Suppressor macrophage treated with lipopolysaccharide for 1 hour (primary cell): ENCODE measurements around the gene ATP9A.

Experiments used
- DNase-seq, 3 donors: peaks; one replicate each; pipeline ENCODE4 v3.0.0-alpha.2; 2020 to 2022

The ATP9A gene

GRCh38 chr20:51595744-51596143 is 172.4 kb downstream of the ATP9A start:
- DNase-seq: no peak

DNA sequence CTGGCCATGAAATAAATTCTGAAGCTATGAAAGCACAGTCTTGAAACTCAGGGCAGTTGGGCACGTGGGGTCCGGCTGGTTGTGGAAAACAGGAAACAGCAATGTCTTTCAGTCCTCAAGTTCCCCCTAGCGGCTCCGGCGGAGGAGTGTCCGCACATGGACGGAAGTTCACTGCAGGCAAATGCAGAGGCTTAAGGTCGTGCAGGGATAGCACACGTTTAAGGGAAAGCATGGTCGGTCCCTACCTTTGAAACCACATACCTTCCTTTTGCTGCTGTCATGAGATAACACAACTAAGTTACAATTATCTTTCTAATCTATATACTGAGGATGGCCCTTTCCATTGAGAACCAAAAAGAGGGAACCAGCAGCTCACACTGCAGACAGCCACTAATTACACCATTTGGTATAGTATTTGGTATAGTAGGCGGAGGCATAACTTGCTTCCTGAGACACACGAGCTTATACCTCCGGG is 173.1 kb downstream of the ATP9A start:
- DNase-seq: peak; percentile 88 to 92 (median 90)

- peak in 2 of 3 donors; percentile 8 to 17 for DNase-seq
Measured at GRCh38 chr20:51594236-51595057, 173.7 kb downstream of the ATP9A start.

GRCh38 chr20:51593584-51593983 is 174.6 kb downstream of the ATP9A start:
- DNase-seq: no peak

- no peak for DNase-seq
Measured at GRCh38 chr20:51592564-51592963, 175.6 kb downstream of the ATP9A start.

DNA sequence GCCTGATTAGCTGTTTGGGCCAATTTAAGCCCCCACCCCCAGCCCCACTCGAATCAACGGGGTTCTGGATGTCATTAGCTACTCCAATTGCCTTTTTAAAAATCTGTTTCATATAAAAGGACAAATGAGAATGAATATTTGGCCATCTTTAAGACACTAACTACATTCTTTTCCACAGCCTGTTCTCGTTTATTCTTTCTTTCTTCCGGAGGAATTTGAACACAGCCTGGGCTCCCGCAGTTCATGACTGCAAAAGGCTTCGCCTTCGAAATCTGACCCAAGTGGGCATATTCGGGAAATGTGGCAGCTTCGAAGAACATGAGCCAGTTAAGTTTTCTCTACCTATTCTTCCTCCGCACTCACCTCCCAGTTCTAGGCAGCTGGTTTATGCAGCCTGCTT is 176.3 kb downstream of the ATP9A start:
- no peak for DNase-seq

DNA sequence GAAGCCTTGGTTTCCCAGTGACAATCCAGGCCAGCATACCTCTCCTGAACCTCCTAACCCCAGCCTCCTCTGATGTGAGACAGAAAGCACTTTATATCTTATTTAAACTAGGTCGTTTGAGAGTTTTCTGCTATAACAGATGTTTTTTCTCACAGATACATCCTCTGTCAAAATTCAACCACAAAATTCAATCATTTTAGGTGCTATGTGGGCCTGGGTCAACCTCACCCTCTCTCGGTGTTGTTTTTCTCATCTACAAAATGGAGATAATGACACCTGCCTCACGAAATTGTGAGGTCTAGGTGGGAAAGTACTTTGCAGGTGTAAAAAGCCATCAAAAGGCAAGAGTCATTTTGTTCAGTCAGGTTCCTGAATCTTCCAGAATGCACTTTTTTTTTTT is 179.4 kb downstream of the ATP9A start:
- DNase-seq: no peak

DNA sequence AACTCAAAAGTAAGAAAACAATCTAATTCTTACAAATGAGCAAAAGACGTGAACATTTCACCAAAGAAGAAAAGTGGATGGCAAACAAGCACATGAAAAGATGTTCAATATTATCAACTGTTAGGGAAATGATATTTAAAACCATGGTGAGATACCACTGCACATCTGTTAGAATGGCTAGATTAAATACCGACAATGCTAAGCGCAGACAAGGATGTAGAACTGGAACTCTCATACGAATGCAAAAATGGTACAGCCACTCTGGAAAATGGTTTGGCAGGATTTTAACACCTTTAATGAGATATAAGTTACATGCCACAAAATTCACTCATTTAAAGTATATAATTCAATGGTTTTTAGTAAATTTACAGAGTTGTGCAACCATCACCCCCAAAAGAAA is 181.0 kb downstream of the ATP9A start:
- no peak for DNase-seq

GRCh38 chr20:51586005-51586440 is 182.2 kb downstream of the ATP9A start:
- DNase-seq: peak in 2 of 3 donors; percentile 16 to 33

- DNase-seq: no peak
Measured at GRCh38 chr20:51585148-51585547, 183.0 kb downstream of the ATP9A start.

- no peak for DNase-seq
Measured at GRCh38 chr20:51584737-51585136, 183.5 kb downstream of the ATP9A start.

DNA sequence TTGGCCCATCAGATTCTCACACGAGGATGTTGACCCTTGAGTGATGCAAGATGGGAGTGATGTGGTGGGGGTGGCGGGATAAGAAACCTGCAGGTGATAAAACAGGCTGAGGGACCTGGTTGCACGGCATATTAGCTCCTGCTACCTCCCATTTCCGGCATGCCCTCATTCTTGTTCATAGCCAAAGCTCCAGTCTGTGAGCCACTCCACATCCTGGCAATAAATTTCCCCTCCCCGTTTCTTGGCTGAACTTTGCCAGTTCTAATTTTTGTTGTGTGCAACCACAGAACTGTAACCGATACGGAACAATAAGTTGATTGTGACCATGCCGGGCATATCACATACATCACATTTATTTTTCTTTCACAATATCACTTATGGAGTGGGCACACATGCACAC is 184.1 kb downstream of the ATP9A start:
- no peak for DNase-seq

DNA sequence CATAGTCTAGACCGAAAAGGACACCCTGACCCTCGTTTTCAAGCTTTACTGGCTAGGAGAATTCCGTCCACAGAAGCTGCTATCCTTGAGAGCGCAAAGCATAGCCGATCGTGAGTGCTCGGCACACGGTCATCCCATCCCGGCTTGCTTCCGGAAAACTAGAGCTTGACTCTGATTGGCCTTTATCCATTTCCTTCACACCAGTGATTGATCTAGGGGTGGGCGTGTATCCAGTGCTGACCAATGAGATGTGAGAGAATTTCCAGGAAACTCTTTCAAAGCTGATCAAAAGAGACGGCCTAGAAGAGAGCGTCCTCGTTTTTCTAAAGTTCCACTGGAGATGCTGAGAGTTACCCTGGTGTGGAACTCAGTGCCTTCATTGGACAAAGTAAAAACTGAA is 184.7 kb downstream of the ATP9A start:
- no peak for DNase-seq

- no peak for DNase-seq
Measured at GRCh38 chr20:51583073-51583472, 185.1 kb downstream of the ATP9A start.

DNA sequence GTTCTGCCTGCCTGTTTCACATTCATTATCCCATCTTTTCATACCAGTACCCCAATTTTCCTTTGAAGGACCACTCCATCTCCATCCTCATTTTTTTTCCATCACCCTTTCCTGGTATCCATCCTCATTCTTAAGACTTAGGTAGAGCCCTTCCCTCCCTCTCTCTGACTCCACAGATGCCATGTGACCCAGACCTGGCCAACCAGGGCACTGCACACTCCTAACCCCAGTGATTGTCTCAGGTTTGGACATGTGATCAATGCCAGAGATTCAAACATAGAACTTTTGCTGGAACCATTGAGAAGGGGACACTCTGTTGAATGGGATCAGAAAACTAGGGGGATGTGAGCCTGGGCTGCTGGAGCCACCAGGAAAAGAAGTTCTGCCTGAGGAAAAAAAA is 186.6 kb downstream of the ATP9A start:
- no peak for DNase-seq

DNA sequence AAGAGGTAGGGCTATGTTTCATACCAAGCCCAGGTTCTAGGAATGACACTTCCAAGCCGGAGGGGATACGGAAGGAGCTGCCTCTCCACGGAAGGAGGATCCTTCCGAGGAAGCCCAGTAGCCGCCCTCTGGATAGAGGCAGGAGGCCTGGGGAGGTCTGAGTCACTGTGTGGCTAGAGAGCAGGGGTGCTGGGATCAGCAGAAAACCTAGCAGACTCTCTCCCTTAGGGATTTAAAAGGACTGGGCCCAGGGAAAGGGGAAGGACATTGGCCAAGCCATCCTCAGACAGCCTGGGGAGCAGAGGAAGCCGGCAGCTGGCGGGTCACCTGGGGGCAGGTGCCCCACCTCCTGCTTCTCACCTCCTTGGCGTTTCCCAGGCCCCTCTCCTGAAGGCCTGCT is 189.1 kb downstream of the ATP9A start:
- no peak for DNase-seq

GRCh38 chr20:51578145-51578459 is 190.1 kb downstream of the ATP9A start:
- DNase-seq: no peak

GRCh38 chr20:51577432-51578144 is 190.6 kb downstream of the ATP9A start:
- no peak for DNase-seq

DNA sequence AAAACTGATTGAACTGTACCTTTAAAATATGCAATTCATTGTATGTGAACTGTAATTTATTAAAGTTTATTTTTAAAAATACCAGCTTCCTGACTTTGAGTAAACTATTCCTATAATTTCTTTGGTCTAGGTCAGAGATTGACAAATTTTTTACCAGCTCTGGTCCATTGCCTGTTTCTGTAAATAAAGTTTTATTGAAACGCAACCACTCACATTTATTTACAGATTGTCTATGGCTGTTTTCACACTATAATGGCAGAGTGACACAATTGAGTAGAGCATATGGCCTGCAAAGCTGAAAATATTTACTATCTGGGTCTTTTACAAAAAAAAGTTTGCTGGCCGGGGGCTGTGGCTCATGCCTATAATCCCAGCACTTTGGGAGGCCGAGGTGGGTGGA is 192.7 kb downstream of the ATP9A start:
- no peak for DNase-seq

DNA sequence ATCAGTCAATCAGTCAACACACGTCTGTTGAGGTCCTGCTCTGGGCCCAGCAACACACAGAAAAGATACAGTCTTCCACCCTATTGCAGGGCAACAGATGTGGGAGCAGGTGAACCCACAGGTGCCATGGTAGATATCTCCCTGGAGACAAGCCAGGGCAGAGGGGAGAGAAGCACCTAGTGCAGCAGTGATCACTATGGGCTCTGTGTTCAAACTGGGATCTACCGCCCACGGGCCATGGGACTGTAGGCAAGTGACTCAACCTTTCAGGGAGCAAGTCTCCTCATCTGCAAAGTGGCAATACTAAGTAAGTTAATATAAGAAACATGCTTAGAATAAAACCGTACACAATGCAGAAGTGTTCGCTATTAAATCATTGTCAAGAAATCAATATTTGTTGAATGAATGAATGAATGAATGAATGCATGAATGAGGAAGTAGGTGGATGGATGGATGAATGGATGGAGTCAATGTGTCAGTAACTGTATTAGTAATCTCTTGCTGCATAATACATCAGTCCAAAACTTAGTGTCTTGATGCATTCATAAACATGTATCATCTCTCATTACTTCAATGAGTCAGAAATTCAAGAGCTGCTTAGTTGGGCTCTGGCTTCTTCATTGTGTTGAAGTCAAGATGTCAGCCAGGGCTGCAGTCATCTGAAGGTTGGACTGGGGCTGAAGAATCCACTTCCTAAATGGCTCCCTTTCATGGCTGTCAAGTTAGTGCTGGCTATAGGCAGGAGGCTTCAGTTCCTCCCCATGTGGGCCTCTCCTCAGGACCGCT is 193.7 kb downstream of the ATP9A start:
- peak in 2 of 3 donors; percentile 17 to 36 for DNase-seq

DNA sequence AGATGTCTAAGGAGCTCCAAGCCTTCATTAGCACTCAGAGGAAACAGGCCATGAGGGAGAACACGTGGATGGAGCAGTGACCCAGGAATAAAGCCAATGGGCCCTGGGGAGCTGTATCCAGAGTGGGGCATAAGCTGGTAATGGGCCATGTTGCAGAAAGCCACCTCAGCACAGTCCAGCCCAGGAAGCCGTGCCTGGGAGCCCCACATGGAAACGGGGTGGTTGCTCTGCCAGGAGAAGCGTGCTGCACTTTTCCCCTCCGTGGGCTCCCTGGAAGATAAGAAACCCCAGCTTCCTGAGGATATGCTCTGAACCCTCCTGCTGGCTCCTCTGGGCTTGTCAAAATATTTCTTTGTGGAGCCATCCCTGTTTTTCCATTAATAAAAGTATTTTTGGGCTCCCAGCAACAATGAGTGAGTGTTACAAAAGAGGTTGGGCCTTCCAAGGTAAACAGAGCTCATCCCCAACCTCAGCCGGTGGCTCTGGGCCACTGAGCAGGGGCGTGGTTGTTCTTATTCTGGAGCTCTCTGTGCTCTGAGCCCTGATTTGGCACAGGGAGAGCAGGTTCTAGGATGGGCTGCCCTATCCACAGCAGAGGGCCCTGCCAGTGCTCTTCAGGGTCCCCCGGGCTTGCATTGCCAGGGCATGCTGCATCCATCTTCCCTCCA is 194.5 kb downstream of the ATP9A start:
- no peak for DNase-seq

GRCh38 chr20:51571460-51571794 is 196.8 kb downstream of the ATP9A start:
- no peak for DNase-seq
